ENCODE measurements around the gene UNC13D.

The UNC13D gene

GRCh38 chr17:75824666-75825065 is 19.5 kb downstream of the UNC13D start:
- Histone ChIP-seq H3K27me3 (ENCODE audit: control insufficient read depth, insufficient read depth, low read length) (no peaks in the 10 kb centered on the region), H3K4me1 (ENCODE audit: control insufficient read depth, insufficient read depth, low read length) (peaks cover 5% of the 10 kb centered on the region), H3K9ac (ENCODE audit: low read length) (no peak overlapping the region), H3K27ac (ENCODE audit: low read depth, low read length) (no peak overlapping the region), H3K36me3 (ENCODE audit: control insufficient read depth, insufficient read depth, low read length) (peaks cover 22% of the 10 kb centered on the region), H3K4me3 (ENCODE audit: low read length) (no peak overlapping the region)

DNA sequence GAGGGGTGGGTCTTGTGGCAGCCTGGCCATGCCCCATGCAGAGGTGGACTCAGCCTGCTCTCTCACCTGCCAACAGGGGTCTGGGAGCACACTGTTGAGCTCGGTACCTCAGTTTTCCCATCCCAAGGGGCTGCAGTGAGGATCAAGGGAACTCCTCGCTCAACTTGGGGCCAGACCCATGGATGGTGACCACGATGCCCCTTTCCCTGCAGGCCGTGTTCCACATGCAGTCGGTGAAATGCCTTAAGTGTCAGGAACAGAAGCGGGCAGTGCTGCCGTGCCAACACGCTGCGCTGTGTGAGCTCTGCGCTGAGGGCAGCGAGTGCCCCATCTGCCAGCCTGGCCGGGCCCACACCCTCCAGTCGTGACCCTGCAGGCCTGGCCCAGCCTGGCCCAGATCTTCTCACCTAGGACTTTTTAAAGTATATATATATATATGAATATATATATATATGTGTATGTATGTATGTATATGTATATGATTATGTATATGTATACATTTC is 20.1 kb downstream of the UNC13D start:
- peaks cover 26% of the 10 kb centered on the region for H3K36me3 ChIP-seq (ENCODE audit: control insufficient read depth, insufficient read depth, low read length)

DNA sequence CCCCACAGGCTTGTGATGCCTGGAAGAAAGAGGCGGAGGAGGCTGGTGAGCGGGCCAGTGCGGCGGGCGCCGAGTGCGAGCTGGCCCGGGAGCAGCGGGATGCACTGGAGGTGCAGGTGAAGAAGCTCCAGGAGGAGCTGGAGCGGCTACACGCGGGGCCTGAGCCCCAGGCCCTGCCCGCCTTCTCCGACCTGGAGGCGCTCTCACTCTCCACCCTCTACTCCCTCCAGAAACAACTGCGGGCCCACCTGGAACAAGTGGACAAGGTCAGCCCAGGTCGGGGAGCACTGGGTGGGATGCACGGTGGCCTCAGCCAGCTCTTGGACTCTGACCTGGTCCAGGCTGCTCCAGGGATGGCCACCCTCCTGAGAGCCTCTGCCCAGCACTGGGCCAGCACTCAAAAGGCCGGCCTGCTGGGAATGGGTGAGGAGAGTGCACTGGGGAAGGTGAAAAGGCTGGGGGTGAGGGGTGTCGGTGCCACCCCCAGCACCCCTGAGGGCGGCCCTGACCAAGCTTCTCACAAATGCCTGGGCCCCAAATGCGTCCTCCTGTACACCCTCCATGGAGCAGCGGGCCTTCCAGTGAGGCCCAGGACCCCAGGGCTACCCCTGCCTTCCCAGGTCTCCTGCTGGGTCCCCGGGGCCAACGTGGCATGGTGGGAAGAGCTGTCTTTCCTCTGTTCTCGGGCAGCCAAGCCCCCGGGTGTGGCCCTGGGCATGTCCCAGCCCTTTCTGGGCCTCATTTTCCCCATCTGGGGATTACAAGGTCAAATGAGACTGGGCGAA is 20.8 kb downstream of the UNC13D start:
- H3K36me3 ChIP-seq (ENCODE audit: control insufficient read depth, insufficient read depth, low read length) = peaks cover 29% of the 10 kb centered on the region

More for the DNA sequence above, 20.1 kb downstream of the UNC13D start:
- Histone ChIP-seq H3K27ac (ENCODE audit: low read depth, low read length) (no peak overlapping the region), H3K4me1 (ENCODE audit: control insufficient read depth, insufficient read depth, low read length) (peaks cover 5% of the 10 kb centered on the region), H3K27me3 (ENCODE audit: control insufficient read depth, insufficient read depth, low read length) (no peaks in the 10 kb centered on the region), H3K4me3 (ENCODE audit: low read length) (no peak overlapping the region), H3K9ac (ENCODE audit: low read length) (no peak overlapping the region)

GRCh38 chr17:75822800-75823166 is 21.4 kb downstream of the UNC13D start:
- Histone ChIP-seq H3K27me3 (ENCODE audit: control insufficient read depth, insufficient read depth, low read length) (no peaks in the 10 kb centered on the region), H3K4me1 (ENCODE audit: control insufficient read depth, insufficient read depth, low read length) (no peaks in the 10 kb centered on the region), H3K36me3 (ENCODE audit: control insufficient read depth, insufficient read depth, low read length) (peaks cover 29% of the 10 kb centered on the region), H3K27ac (ENCODE audit: low read depth, low read length) (no peak overlapping the region), H3K4me3 (ENCODE audit: low read length) (no peak overlapping the region), H3K9ac (ENCODE audit: low read length) (no peak overlapping the region)

More for the DNA sequence above, 20.8 kb downstream of the UNC13D start:
- Histone ChIP-seq H3K9ac (ENCODE audit: low read length) (no peak overlapping the region), H3K4me1 (ENCODE audit: control insufficient read depth, insufficient read depth, low read length) (peaks cover 5% of the 10 kb centered on the region), H3K27ac (ENCODE audit: low read depth, low read length) (no peak overlapping the region), H3K27me3 (ENCODE audit: control insufficient read depth, insufficient read depth, low read length) (no peaks in the 10 kb centered on the region), H3K4me3 (ENCODE audit: low read length) (no peak overlapping the region)

DNA sequence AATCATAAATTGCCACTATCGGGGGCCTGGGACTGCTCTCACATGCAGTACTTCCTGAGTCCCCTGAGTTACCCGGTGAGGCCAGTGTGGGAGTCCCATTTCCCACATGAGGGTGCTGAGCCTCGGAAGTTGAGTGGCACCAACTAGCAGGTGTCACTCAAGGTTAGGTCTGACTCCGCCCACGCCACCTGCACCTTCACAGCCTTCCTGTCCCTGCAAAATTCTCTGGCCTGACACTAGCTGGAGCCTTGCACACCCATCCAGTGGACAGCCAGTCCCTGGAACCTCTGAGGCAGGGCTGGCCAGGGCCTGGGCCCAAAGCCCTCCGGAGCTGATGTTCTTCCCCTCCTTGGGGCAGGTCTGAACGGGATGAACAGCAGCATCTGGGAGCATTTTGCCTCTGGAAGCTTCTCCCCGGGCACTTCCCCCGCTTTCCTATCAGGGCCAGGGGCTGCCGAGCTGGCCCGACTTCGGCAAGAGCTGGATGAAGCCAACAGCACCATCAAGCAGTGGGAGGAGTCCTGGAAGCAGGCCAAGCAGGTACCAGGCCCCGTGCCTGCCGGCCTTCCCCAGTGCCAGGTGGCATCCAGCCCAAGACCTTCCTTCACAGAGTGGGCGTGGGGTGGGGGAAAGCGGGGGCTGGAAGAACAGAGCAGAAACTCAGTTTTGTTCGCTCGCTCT is 21.9 kb downstream of the UNC13D start:
- Histone ChIP-seq H3K27me3 (ENCODE audit: control insufficient read depth, insufficient read depth, low read length) (no peaks in the 10 kb centered on the region), H3K27ac (ENCODE audit: low read depth, low read length) (no peak overlapping the region), H3K4me3 (ENCODE audit: low read length) (no peak overlapping the region), H3K9ac (ENCODE audit: low read length) (no peak overlapping the region), H3K36me3 (ENCODE audit: control insufficient read depth, insufficient read depth, low read length) (peaks cover 31% of the 10 kb centered on the region), H3K4me1 (ENCODE audit: control insufficient read depth, insufficient read depth, low read length) (no peaks in the 10 kb centered on the region)

DNA sequence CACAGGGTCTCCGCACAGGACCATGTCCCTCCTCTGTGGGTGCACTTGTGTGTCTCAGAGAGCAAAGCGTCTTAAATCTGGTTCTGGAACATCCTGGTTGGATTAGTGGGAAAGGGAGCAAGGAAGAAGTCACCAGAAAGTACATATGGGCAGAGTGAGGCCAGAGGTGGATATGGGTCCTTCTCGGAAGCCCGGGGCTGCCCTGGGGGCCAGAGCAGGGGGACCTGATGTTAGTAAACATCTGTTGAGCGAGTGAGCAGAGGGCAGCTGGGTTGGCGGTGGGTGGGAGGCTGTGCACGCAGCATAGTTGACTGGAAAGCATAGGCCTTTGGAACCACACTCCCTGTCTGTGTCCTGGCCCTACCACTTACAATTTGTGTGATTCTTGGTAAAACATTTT is 22.7 kb downstream of the UNC13D start:
- no peaks in the 10 kb centered on the region for H3K4me1 ChIP-seq (ENCODE audit: control insufficient read depth, insufficient read depth, low read length)
- H3K36me3 ChIP-seq (ENCODE audit: control insufficient read depth, insufficient read depth, low read length) = peaks cover 38% of the 10 kb centered on the region
- H3K27ac ChIP-seq (ENCODE audit: low read depth, low read length) = no peak overlapping the region
- no peak overlapping the region for H3K9ac ChIP-seq (ENCODE audit: low read length)
- H3K27me3 ChIP-seq (ENCODE audit: control insufficient read depth, insufficient read depth, low read length) = no peaks in the 10 kb centered on the region
- no peak overlapping the region for H3K4me3 ChIP-seq (ENCODE audit: low read length)

- Histone ChIP-seq H3K36me3 (ENCODE audit: control insufficient read depth, insufficient read depth, low read length) (peaks cover 43% of the 10 kb centered on the region), H3K4me1 (ENCODE audit: control insufficient read depth, insufficient read depth, low read length) (no peaks in the 10 kb centered on the region), H3K9ac (ENCODE audit: low read length) (no peak overlapping the region), H3K27ac (ENCODE audit: low read depth, low read length) (no peak overlapping the region), H3K27me3 (ENCODE audit: control insufficient read depth, insufficient read depth, low read length) (no peaks in the 10 kb centered on the region), H3K4me3 (ENCODE audit: low read length) (no peak overlapping the region)
Observed at GRCh38 chr17:75820094-75821080, 23.8 kb downstream of the UNC13D start.

GRCh38 chr17:75819678-75820077 is 24.5 kb downstream of the UNC13D start:
- H3K36me3 ChIP-seq (ENCODE audit: control insufficient read depth, insufficient read depth, low read length) = peaks cover 50% of the 10 kb centered on the region
- H3K4me1 ChIP-seq (ENCODE audit: control insufficient read depth, insufficient read depth, low read length) = no peaks in the 10 kb centered on the region
- H3K27me3 ChIP-seq (ENCODE audit: control insufficient read depth, insufficient read depth, low read length) = no peaks in the 10 kb centered on the region
- no peak overlapping the region for H3K27ac ChIP-seq (ENCODE audit: low read depth, low read length)
- no peak overlapping the region for H3K9ac ChIP-seq (ENCODE audit: low read length)
- H3K4me3 ChIP-seq (ENCODE audit: low read length) = no peak overlapping the region

DNA sequence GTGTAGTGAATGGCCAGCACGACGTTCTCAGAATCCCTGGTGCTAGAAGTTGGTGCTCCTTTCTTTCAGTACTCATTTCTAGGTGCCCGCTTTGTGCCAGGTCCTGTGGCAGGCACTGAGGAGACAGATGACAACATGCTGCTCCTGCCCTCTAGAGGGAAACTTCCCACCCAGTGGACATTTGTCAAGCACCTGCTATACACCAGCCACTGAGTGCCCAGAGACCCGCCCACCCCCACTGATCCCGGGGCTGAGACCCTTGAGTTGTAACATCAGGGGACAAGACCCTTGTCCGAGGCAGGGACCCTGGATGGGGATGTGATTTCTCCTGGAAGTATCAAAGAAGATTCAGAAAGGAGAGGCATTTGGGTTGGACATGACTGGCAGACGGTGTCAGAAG is 25.1 kb downstream of the UNC13D start:
- Histone ChIP-seq H3K27me3 (ENCODE audit: control insufficient read depth, insufficient read depth, low read length) (no peaks in the 10 kb centered on the region), H3K4me3 (ENCODE audit: low read length) (no peak overlapping the region), H3K36me3 (ENCODE audit: control insufficient read depth, insufficient read depth, low read length) (peaks cover 52% of the 10 kb centered on the region), H3K4me1 (ENCODE audit: control insufficient read depth, insufficient read depth, low read length) (no peaks in the 10 kb centered on the region), H3K27ac (ENCODE audit: low read depth, low read length) (no peak overlapping the region), H3K9ac (ENCODE audit: low read length) (no peak overlapping the region)

- H3K27me3 ChIP-seq (ENCODE audit: control insufficient read depth, insufficient read depth, low read length) = no peaks in the 10 kb centered on the region
- no peaks in the 10 kb centered on the region for H3K4me1 ChIP-seq (ENCODE audit: control insufficient read depth, insufficient read depth, low read length)
- no peak overlapping the region for H3K9ac ChIP-seq (ENCODE audit: low read length)
- no peak overlapping the region for H3K4me3 ChIP-seq (ENCODE audit: low read length)
- H3K36me3 ChIP-seq (ENCODE audit: control insufficient read depth, insufficient read depth, low read length) = peaks cover 53% of the 10 kb centered on the region
- no peak overlapping the region for H3K27ac ChIP-seq (ENCODE audit: low read depth, low read length)
Observed at GRCh38 chr17:75818326-75818885, 25.8 kb downstream of the UNC13D start.

- peaks cover 60% of the 10 kb centered on the region for H3K36me3 ChIP-seq (ENCODE audit: control insufficient read depth, insufficient read depth, low read length)
- no peaks in the 10 kb centered on the region for H3K27me3 ChIP-seq (ENCODE audit: control insufficient read depth, insufficient read depth, low read length)
- H3K9ac ChIP-seq (ENCODE audit: low read length) = no peak overlapping the region
- no peak overlapping the region for H3K27ac ChIP-seq (ENCODE audit: low read depth, low read length)
- no peak overlapping the region for H3K4me3 ChIP-seq (ENCODE audit: low read length)
- H3K4me1 ChIP-seq (ENCODE audit: control insufficient read depth, insufficient read depth, low read length) = no peaks in the 10 kb centered on the region
Observed at GRCh38 chr17:75817571-75817970, 26.6 kb downstream of the UNC13D start.

DNA sequence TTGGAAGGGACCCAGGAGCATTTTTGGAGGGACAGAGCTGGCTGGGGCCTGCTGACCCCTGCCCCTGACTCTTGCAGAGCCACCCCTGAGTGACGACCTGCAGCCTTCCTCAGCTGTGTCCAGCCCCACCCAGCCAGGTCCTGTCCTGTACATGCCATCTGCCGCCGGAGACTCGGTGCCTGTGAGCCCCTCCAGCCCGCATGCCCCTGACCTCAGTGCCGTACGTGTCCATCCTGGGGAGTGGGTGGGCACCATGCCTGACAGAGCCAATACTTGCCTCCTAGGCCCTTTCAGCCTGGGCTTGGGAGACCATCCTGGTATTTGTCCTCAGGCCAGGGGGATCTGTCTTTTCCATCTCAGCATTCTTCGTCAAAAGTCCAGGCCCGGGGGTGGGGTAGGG is 27.5 kb downstream of the UNC13D start:
- no peak overlapping the region for H3K4me3 ChIP-seq (ENCODE audit: low read length)
- H3K9ac ChIP-seq (ENCODE audit: low read length) = no peak overlapping the region
- peaks cover 68% of the 10 kb centered on the region for H3K36me3 ChIP-seq (ENCODE audit: control insufficient read depth, insufficient read depth, low read length)
- H3K4me1 ChIP-seq (ENCODE audit: control insufficient read depth, insufficient read depth, low read length) = no peaks in the 10 kb centered on the region
- no peaks in the 10 kb centered on the region for H3K27me3 ChIP-seq (ENCODE audit: control insufficient read depth, insufficient read depth, low read length)
- no peak overlapping the region for H3K27ac ChIP-seq (ENCODE audit: low read depth, low read length)
